Spleen (tissue), 7 donors: ENCODE data around the gene HAND1.

ENCODE experiments used
- POLR2A ChIP-seq, 3 donors: fragments of 450-650 bp; IDR thresholded peaks; one replicate each; pipeline ENCODE4 v1.5.1; 2017; ENCODE audit warnings: antibody characterized with exemption in 3 of 3, mild to moderate bottlenecking in 1 of 3
- TF ChIP-seq, protein P1 (sequence below), 11 experiments: fragments of 200-600 bp in 7 of 11; fragments of 450-650 bp in 4 of 11; sonication (generic) in 4 of 11; IDR thresholded peaks in 8 of 11; conservative IDR thresholded peaks in 3 of 11; 1 replicate in 7 of 11; 2 replicates in 4 of 11; pipeline versions ENCODE4 v1.4.0 to v1.8.0; 2016 to 2021; ENCODE audit warnings: antibody characterized with exemption in 11 of 11, inconsistent platforms in 4 of 11, mild to moderate bottlenecking in 1 of 11
- donor health status: DM: no; HTN: no; CAD: no; lungs with moderate emphysema.
- donor health status: DM: no; HTN: no; CAD: no.
- donor health status: DM: no; HTN: no; CAD: no.

DNA sequence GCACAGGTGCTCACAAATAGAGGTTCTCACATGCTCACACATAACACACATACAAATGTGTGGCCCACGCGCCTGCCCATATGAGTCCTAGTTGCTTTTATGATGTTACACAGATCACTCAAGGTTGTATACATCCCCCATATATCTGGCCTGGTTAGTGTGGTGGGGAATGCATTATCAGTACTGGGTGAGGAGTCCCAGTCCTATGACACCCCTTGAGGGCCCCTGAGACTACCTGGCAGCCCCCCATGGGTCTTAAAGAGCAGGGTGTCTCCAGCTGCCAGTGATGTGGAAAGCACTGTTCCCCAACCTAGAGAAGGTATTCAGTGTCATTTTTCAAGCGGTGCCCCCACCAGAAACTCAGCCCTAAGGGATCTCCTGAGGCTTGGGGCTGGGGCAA lies 2.8 kb upstream of the HAND1 start:
- TF ChIP-seq POLR2A (IDR thresholded peaks at IDR 0.05), result no peak
- TF ChIP-seq, protein P1, sequence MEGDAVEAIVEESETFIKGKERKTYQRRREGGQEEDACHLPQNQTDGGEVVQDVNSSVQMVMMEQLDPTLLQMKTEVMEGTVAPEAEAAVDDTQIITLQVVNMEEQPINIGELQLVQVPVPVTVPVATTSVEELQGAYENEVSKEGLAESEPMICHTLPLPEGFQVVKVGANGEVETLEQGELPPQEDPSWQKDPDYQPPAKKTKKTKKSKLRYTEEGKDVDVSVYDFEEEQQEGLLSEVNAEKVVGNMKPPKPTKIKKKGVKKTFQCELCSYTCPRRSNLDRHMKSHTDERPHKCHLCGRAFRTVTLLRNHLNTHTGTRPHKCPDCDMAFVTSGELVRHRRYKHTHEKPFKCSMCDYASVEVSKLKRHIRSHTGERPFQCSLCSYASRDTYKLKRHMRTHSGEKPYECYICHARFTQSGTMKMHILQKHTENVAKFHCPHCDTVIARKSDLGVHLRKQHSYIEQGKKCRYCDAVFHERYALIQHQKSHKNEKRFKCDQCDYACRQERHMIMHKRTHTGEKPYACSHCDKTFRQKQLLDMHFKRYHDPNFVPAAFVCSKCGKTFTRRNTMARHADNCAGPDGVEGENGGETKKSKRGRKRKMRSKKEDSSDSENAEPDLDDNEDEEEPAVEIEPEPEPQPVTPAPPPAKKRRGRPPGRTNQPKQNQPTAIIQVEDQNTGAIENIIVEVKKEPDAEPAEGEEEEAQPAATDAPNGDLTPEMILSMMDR (IDR thresholded peaks at IDR 0.05 in 8 of 11, conservative IDR thresholded peaks at IDR 0.05 in 3 of 11), result no peak
